SK-N-SH treated with all-trans-retinoic acid at 6 μM for 48 hours (cell line): ENCODE data around the gene ALKAL2.

Experiments used
- ATAC-seq: fragments of 200-7000 bp; cut with Tn5 transposase; 3 replicates; pipeline ENCODE4 v1.9.1; 2020; ENCODE audit warnings: mild to moderate bottlenecking, moderate library complexity
- ARNTL ChIP-seq: fragments of 450-650 bp; formaldehyde crosslinking; IDR thresholded peaks from 2 replicates; pipeline ENCODE4 v1.5.0; 2020; ENCODE audit warnings: low read depth, mild to moderate bottlenecking, moderate library complexity, borderline replicate concordance
- BACH2 ChIP-seq: fragments of 250-450 bp; sonication (Bioruptor Pico); IDR thresholded peaks from 2 replicates; pipeline ENCODE4 v1.9.0; 2021; ENCODE audit warnings: mild to moderate bottlenecking, borderline replicate concordance
- CSDC2 ChIP-seq: fragments of 250-450 bp; sonication (Bioruptor Pico); IDR thresholded peaks from 2 replicates; pipeline ENCODE4 v1.5.0; 2020; ENCODE audit warnings: mild to moderate bottlenecking, moderate library complexity
- ESRRG ChIP-seq: fragments of 250-450 bp; sonication (Bioruptor Pico); IDR thresholded peaks from 2 replicates; pipeline ENCODE4 v1.6.1; 2021; ENCODE audit warnings: mild to moderate bottlenecking
- GLIS3 ChIP-seq: fragments of 250-450 bp; sonication (Bioruptor Pico); IDR thresholded peaks from 2 replicates; pipeline ENCODE4 v1.5.0; 2020; ENCODE audit warnings: mild to moderate bottlenecking, moderate library complexity
- ISL1 ChIP-seq: fragments of 250-450 bp; sonication (Bioruptor Pico); IDR thresholded peaks from 2 replicates; pipeline ENCODE4 v2.1.2; 2022; ENCODE audit warnings: mild to moderate bottlenecking, moderate library complexity
- OSR1 ChIP-seq: fragments of 250-450 bp; sonication (Bioruptor Pico); IDR thresholded peaks from 2 replicates; pipeline ENCODE4 v1.8.0; 2022; ENCODE audit warnings: moderate library complexity, mild to moderate bottlenecking, inconsistent platforms
- PPARA ChIP-seq: fragments of 250-450 bp; sonication (Bioruptor Pico); IDR thresholded peaks from 2 replicates; pipeline ENCODE4 v1.5.0; 2020; ENCODE audit warnings: mild to moderate bottlenecking, borderline replicate concordance
- RARB ChIP-seq: fragments of 250-450 bp; sonication (Bioruptor Pico); IDR thresholded peaks from 2 replicates; pipeline ENCODE4 v1.8.0; 2021; ENCODE audit warnings: mild to moderate bottlenecking, moderate library complexity
- SNAI2 ChIP-seq: fragments of 250-450 bp; sonication (Bioruptor Pico); IDR thresholded peaks from 2 replicates; pipeline ENCODE4 v1.5.0; 2020; ENCODE audit warnings: mild to moderate bottlenecking, moderate library complexity
- TCF4 ChIP-seq: fragments of 250-450 bp; sonication (Bioruptor Pico); IDR thresholded peaks from 2 replicates; pipeline ENCODE4 v1.8.0; 2021; ENCODE audit warnings: mild to moderate bottlenecking, moderate library complexity, borderline replicate concordance
- TOX ChIP-seq: fragments of 250-450 bp; sonication (Bioruptor Pico); IDR thresholded peaks from 2 replicates; pipeline ENCODE4 v1.8.0; 2021; ENCODE audit warnings: mild to moderate bottlenecking, moderate library complexity, borderline replicate concordance
- ZC3H10 ChIP-seq: fragments of 250-450 bp; sonication (Bioruptor Pico); IDR thresholded peaks from 2 replicates; pipeline ENCODE4 v1.5.1; 2021; ENCODE audit warnings: mild to moderate bottlenecking, moderate library complexity
- ZFP3 ChIP-seq: fragments of 250-450 bp; sonication (Bioruptor Pico); IDR thresholded peaks from 2 replicates; pipeline ENCODE4 v1.5.0; 2020; ENCODE audit warnings: mild to moderate bottlenecking, moderate library complexity
- ZFP30 ChIP-seq: fragments of 450-650 bp; formaldehyde crosslinking; IDR thresholded peaks from 2 replicates; pipeline ENCODE4 v1.5.0; 2022; ENCODE audit warnings: mild to moderate bottlenecking, moderate library complexity
- ZNF565 ChIP-seq: fragments of 450-650 bp; formaldehyde crosslinking; conservative IDR thresholded peaks from 2 replicates; pipeline ENCODE4 v1.5.0; 2020; ENCODE audit warnings: low read depth, mild to moderate bottlenecking, moderate library complexity
- ZNF8 ChIP-seq: fragments of 450-650 bp; formaldehyde crosslinking; IDR thresholded peaks from 2 replicates; pipeline ENCODE4 v1.5.0; 2020; ENCODE audit warnings: mild to moderate bottlenecking, moderate library complexity
- TF ChIP-seq, protein P1 (sequence below): fragments of 250-450 bp; sonication (Bioruptor Pico); IDR thresholded peaks from 2 replicates; pipeline ENCODE4 v1.5.1; 2021; ENCODE audit warnings: mild to moderate bottlenecking, moderate library complexity
- TF ChIP-seq, protein P2 (sequence below): fragments of 250-450 bp; sonication (Bioruptor Pico); IDR thresholded peaks from 2 replicates; pipeline ENCODE4 v1.8.0; 2020; ENCODE audit warnings: mild to moderate bottlenecking, moderate library complexity, borderline replicate concordance
- TF ChIP-seq, protein P3 (sequence below): fragments of 250-450 bp; sonication (Bioruptor Pico); IDR thresholded peaks from 2 replicates; pipeline ENCODE4 v1.5.0; 2020; ENCODE audit warnings: mild to moderate bottlenecking, moderate library complexity

Gene ALKAL2

DNA sequence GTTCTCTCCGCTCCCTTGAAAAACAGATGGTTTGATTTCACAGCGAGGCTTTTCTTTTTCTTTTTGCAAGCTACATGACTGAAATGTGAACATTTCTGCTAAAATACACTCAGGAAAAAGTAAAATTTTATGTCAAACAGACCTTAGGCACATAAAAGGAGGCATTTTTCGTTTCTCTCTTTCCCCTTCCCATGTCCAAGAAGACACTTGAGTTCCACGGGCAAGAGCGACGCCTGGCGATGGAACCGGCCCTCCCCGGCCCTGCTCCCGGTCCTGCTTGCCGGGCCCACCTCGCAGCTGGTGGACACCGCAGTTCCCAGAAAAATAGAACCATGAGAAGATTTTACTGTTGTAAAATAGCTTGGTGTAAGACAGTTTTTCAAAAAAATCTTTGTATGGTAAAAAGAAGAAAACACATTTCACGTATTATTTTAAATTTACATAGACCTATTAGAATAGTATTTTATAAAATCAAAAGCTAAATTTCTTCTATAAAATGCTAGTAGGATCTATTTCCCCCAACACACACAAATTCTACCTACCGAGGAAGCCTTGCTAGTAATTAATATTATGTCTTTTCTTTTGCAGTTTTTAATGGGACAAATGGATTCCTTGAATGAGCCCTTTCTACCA lies 2.3 kb upstream of the ALKAL2 start:
- ATAC-seq: peak; percentile 75
- no peak for TF ChIP-seq OSR1 (CRISPR knock-in tag)

DNA sequence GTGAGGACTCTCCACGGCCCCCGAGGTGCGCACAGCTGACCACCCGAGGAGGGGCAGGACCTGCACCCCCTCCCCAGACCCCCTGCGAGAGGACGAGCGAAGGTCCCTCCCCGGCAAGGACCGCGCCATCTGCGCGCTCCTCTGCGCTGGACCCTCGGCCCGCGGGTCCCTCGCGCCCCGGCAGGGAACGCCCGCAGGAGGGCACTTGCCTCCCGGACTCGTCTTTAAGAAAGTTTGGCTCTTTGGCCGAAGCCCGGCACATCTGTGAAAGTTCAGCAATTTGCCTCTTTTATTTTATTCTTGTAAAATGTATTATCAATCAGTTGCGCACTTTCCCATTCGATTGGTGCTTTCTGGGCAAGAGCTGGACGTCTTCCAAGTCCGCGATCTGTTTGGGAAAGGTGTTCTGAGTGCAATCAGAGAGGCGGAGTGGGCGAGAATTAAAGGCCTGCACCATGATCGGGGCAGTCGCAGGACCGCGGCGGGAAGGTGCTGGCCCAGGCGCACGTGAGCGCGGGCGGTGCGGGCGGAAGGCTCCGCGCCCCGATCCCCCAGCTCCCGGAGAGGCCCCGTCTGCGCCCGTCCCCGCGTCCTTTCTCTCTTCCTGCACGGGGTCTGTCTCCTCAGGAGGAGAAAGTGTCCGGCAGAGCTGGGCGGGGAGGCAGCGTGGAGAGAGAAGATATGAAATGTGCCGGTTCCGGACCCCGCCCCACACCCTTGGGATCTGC lies 1.6 kb upstream of the ALKAL2 start:
- ATAC-seq: peak; percentile 35
- TF ChIP-seq PPARA (CRISPR knock-in tag) (no peak), RARB (CRISPR knock-in tag) (no peak)
- TF ChIP-seq, protein P1, sequence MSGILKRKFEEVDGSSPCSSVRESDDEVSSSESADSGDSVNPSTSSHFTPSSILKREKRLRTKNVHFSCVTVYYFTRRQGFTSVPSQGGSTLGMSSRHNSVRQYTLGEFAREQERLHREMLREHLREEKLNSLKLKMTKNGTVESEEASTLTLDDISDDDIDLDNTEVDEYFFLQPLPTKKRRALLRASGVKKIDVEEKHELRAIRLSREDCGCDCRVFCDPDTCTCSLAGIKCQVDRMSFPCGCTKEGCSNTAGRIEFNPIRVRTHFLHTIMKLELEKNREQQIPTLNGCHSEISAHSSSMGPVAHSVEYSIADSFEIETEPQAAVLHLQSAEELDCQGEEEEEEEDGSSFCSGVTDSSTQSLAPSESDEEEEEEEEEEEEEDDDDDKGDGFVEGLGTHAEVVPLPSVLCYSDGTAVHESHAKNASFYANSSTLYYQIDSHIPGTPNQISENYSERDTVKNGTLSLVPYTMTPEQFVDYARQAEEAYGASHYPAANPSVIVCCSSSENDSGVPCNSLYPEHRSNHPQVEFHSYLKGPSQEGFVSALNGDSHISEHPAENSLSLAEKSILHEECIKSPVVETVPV (CRISPR knock-in tag): no peak

DNA sequence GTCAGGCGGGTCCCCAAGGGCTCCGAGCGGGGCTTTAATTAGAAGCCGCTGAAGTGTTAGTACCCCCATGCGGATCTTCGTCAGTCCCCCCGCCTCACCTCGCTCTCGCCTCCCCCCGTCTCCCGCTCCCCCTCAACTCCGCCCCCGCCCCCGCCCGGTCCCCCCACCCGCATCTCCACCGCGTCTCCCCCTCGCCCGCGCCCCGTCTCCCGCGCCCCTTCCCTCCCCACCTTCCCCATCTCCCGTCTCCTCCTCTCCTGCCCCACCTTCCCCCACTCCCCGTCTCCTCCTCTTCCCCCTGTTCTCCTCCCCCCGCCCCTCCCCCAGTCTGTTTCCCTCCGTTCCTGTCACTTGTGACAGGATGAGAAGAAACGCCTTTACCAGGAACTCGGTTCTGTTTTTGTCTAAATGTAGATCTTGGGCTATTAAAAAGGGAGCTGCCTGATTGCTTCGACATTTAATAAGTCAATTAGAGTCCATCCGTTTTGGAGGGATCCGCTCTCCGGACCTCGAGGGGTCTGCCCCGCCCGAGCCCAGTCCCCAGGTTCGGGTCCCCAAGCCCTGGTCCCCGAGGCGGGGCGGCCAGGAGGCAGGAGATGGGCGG lies 969 bp upstream of the ALKAL2 start:
- TF ChIP-seq, protein P1 (CRISPR knock-in tag): no peak
- TF ChIP-seq, protein P2, sequence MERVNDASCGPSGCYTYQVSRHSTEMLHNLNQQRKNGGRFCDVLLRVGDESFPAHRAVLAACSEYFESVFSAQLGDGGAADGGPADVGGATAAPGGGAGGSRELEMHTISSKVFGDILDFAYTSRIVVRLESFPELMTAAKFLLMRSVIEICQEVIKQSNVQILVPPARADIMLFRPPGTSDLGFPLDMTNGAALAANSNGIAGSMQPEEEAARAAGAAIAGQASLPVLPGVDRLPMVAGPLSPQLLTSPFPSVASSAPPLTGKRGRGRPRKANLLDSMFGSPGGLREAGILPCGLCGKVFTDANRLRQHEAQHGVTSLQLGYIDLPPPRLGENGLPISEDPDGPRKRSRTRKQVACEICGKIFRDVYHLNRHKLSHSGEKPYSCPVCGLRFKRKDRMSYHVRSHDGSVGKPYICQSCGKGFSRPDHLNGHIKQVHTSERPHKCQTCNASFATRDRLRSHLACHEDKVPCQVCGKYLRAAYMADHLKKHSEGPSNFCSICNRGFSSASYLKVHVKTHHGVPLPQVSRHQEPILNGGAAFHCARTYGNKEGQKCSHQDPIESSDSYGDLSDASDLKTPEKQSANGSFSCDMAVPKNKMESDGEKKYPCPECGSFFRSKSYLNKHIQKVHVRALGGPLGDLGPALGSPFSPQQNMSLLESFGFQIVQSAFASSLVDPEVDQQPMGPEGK (CRISPR knock-in tag): no peak
- no peak for TF ChIP-seq SNAI2 (CRISPR knock-in tag)
- TF ChIP-seq ARNTL (CRISPR knock-in tag): no peak
- TF ChIP-seq ZNF8 (CRISPR knock-in tag): no peak
- TF ChIP-seq ZFP30: no peak
- no peak for TF ChIP-seq TOX (CRISPR knock-in tag)
- TF ChIP-seq ZNF565 (CRISPR knock-in tag): no peak
- TF ChIP-seq ZFP3 (CRISPR knock-in tag): no peak
- TF ChIP-seq CSDC2: no peak
- no peak for ATAC-seq

DNA sequence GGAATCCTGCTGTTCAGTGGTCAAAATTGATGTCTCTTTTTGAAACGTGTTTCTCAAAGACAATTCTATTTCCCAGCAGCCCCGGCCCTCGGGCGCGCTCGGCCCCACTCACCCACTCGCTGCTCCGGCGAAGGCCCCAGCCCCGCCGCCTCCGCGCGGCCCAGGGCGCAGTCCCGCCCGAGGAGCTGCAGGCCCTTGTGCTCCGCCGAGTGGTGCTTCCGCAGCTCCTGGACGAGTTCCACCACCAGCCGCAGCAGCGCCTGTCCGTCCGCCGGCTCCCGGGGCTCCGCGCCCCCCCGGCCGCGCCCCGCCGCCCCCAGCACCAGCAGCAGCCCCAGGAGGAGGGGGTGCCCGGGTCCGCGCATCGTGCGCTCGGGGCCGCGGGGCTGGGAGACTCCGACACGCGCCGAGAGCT lies 413 bp downstream of the ALKAL2 start:
- ATAC-seq: peak; percentile 54
- no peak for TF ChIP-seq SNAI2 (CRISPR knock-in tag)
- no peak for TF ChIP-seq ZNF565 (CRISPR knock-in tag)
- no peak for TF ChIP-seq ARNTL (CRISPR knock-in tag)
- no peak for TF ChIP-seq TCF4 (CRISPR knock-in tag)
- no peak for TF ChIP-seq ISL1
- TF ChIP-seq, protein P3, sequence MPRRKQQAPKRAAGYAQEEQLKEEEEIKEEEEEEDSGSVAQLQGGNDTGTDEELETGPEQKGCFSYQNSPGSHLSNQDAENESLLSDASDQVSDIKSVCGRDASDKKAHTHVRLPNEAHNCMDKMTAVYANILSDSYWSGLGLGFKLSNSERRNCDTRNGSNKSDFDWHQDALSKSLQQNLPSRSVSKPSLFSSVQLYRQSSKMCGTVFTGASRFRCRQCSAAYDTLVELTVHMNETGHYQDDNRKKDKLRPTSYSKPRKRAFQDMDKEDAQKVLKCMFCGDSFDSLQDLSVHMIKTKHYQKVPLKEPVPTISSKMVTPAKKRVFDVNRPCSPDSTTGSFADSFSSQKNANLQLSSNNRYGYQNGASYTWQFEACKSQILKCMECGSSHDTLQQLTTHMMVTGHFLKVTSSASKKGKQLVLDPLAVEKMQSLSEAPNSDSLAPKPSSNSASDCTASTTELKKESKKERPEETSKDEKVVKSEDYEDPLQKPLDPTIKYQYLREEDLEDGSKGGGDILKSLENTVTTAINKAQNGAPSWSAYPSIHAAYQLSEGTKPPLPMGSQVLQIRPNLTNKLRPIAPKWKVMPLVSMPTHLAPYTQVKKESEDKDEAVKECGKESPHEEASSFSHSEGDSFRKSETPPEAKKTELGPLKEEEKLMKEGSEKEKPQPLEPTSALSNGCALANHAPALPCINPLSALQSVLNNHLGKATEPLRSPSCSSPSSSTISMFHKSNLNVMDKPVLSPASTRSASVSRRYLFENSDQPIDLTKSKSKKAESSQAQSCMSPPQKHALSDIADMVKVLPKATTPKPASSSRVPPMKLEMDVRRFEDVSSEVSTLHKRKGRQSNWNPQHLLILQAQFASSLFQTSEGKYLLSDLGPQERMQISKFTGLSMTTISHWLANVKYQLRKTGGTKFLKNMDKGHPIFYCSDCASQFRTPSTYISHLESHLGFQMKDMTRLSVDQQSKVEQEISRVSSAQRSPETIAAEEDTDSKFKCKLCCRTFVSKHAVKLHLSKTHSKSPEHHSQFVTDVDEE (CRISPR knock-in tag): no peak
- TF ChIP-seq, protein P2 (CRISPR knock-in tag): no peak
- TF ChIP-seq, protein P1 (CRISPR knock-in tag): no peak
- no peak for TF ChIP-seq CSDC2
- no peak for TF ChIP-seq OSR1 (CRISPR knock-in tag)
- TF ChIP-seq BACH2 (CRISPR knock-in tag): no peak
- TF ChIP-seq ZFP30: no peak
- TF ChIP-seq ZC3H10: no peak
- no peak for TF ChIP-seq GLIS3
- no peak for TF ChIP-seq ESRRG
- no peak for TF ChIP-seq TOX (CRISPR knock-in tag)
